T-helper 22 cell (primary cell): ENCODE results near the gene KLB.

ENCODE experiments used
- DNase-seq: peaks from one replicate; pipeline ENCODE4 v3.0.0-alpha.2; 2020; ENCODE audit warnings: low read depth

KLB gene

DNA sequence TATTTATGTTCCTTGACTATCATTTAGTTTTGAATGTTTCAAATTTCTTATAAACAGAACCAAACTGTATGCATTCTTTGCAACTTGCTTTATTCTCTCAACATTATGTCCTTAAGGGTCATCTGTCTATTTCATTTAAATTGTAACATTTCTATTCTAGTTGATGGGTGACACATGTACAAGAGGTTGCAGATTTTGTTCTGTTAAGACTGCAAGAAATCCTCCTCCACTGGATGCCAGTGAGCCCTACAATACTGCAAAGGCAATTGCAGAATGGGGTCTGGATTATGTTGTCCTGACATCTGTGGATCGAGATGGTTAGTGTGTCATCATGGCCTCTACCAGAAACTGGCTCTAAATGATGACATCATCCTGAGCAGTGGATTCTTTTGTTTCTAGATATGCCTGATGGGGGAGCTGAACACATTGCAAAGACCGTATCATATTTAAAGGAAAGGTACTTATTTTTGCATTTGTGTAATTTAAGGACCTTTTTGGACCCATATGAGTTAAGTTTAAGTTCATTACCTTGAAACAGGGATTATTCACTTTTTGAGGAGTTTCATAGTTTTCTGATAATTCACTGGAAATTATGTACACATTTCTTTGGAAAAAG is 58.3 kb downstream of the KLB start:
- DNase-seq, result no peak

DNA sequence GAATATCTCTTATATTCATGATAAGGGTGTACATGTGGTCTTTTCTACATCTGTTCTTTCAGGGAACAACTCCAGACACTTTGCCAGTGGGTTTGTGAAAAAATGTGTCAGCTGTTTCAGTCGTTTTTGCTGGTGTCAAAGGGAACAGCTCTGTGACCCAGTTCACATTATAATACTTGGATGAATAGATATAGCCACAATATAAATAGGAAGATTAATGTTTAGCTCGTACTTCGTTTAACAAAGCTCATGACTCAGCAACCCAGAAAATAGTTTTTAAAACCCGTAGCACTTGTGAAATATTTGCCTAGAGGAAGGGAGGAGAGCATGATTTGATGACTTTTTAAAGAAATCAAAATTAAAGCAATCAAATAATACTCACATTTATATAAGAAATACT is 60.0 kb downstream of the KLB start:
- no peak for DNase-seq

DNA sequence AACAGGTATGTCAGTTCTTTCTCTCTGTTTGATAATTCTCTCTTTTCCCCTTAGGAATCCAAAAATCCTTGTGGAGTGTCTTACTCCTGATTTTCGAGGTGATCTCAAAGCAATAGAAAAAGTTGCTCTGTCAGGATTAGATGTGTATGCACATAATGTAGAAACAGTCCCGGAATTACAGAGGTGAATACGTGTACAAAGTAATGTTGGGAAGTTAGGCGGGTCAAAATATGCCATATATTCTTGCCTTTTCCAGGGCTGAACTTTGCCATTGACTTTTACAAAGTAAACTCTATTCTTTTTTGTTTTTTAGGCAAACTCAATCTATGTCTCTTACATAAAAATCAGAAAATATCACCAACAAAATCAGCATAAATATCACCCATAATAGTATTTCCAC is 60.7 kb downstream of the KLB start:
- DNase-seq, result no peak

DNA sequence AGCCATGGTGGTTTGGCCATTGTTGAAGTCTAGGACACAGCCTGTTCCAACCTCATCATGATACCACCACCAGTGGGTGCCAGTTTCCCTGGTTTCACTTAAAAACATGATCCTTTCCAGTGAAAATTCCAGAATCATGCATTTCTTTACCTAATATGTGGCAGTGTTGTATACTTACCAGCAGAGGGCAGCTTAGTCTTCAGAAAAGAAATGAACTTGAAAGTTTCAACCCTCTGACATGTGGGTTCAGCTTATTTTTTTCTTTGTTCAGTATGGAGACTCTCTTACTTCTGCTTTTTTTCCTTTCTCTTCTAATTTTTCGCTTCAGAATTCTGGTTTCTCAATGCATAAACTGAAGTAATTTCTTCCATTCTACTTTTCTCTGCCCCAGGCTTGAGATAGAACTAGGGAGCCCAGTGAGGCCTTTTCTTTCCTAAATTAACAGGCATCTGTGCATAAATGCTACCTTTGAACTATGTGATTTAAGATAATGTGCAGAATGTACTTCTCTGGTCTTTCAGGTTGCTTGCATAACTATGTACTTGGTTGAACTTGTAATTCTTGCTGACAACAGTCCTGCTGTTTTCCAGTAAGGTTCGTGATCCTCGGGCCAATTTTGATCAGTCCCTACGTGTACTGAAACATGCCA is 62.8 kb downstream of the KLB start:
- DNase-seq, result no peak

GRCh38 chr4:39470402-39470801 is 63.7 kb downstream of the KLB start:
- no peak for DNase-seq

- no peak for DNase-seq
These were observed 65.7 kb downstream of the KLB start for GRCh38 chr4:39472396-39472795.

DNA sequence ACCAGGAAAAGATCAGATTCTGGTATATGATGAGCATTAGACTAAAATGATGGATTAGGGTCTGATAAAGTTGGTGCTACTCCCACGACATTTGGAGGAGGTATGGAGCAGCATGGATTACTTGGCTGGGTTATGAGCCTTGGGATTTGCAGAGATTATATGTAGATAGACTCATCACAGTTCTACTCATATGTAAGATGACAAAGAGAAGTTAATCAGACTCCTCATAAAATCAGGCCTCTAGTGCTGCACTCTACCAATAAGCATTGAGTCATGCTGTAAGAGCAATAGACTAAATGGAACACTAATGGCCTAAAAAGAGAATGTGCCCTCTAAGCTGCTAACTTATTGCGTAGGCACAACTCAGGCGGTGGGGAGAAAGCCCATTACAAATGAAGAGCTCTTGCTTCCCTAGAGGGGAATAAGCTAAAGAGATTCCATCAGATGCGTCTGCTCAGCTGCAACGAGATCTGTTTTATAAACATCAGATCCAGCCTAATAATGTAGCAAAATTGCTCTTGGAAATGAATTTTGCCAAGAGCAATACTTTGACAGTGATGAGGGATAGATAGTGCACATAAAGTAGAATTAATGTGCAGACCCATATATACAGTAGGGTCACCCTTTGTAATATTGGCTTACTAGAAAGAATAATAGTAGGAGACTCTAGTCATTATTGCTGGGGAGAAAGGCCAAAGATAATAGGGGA is 69.6 kb downstream of the KLB start:
- no peak for DNase-seq

DNA sequence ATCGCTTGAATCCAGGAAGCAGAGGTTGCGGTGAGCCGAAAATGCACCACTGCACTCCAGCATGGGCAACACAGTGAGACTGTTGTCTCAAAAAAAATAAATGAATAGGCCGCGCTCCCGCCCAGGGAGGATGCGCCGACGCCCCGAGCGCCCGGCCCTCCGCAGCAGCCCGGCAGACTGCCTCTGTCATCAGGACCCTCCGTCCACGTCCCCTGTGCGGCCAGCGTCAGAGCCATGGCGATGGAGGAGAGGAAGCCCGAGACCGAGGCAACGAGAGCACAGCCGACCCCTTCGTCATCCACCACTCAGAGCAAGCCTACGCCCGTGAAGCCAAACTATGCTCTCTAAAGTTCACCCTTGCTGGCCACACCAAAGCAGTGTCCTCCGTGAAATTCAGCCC is 73.5 kb downstream of the KLB start:
- DNase-seq, result no peak

DNA sequence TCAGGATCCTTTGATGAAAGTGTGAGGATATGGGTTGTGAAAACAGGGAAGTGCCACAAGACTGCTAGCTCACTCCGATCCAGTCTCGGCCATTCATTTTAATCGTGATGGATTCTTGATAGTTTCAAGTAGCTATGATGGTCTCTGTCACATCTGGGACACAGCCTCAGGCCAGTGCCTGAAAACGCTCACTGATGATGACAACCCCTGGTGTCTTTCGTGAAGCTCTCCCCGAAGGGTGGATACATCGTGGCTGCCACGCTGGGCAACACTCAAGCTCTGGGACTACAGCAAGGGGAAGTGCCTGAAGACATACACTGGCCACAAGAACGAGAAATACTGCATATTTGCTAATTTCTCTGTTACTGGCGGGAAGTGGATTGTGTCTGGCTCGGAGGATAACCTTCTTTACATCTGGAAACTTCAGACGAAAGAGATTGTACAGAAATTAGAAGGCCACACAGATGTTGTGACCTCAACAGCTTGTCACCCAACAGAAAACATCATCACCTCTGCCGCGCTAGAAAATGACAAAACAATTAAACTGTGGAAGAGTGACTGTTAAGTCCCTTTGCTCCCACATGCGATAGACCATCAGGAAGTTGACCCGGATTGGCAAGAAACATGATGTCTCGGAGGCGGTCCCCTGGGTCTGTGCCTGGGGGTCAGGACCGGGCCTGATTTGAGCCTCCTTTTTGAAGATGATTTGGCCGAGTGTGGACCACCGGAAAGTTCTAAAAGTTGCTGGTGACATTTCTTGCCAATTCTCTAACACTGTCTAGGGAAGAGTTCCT is 74.4 kb downstream of the KLB start:
- DNase-seq, result no peak

GRCh38 chr4:39484582-39485272 is 78.0 kb downstream of the KLB start:
- no peak for DNase-seq

GRCh38 chr4:39486221-39486804 is 79.6 kb downstream of the KLB start:
- DNase-seq, result no peak

DNA sequence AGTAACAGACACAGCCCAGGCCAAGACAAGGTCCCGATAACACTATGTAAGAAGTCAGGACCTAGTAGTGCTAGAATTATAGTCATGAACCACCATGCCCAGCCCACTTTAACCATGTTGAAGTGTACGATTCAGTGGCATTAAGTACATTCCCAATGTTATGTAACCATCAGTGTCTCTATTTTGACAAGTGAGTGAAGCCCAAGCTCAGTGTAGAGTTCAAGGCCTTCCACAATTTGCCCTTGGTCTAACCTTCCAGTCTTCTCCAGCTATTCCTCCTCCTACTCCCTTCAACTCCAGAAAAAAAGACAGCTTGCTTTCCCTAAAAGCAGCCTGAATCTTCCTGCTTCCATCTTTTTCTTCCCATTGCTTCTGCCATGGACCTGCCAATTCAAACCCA is 83.6 kb downstream of the KLB start:
- no peak for DNase-seq

- DNase-seq, result no peak
These were observed 87.6 kb downstream of the KLB start for GRCh38 chr4:39494354-39494753.

GRCh38 chr4:39495446-39496213 is 88.9 kb downstream of the KLB start:
- DNase-seq, result no peak

DNA sequence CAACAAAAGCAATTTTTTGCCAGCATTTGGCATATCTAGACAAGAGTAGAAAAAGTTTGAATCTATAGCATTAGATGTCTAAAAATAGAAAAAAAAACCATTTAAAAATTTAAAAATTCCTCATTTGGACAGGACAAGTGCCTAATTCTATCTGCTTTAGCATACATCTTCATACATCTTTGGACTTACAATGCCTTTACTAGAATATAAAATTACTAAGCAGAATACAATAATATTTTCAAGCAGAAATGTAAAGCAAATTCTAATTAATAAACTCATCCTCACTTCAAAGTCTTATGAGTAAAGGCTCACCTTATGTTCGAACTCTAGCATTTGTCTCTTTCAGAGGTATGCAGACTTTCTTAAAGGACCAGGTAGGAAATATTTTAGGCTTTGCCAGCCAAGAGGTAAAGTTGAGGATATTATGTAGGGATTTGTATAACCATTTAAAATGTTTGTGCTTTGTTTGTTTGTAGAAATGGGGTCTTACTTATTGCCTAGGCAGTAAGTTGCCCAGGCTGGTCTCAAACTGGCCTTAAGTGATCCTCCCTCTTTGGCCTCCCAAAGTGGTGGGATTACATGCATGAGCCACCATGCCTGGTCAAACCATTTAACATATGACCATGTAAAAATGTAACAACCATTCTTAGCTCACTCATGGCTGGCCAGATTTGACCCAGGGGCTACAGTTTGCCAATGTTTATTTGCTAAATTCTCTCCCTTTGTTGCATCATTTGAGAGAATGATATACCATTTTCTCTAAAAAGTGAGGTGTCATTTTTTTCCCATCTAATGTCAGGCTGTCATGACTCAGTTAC is 91.4 kb downstream of the KLB start:
- no peak for DNase-seq

GRCh38 chr4:39498727-39499020 is 91.9 kb downstream of the KLB start:
- DNase-seq, result no peak
